OCI-LY1 (cell line): ENCODE results near the gene IGLL5.

Experiments
- EZH2 ChIP-seq: fragments of 200-600 bp; sonication (generic), shearing (Covaris generic); IDR thresholded peaks from 2 replicates; pipeline ENCODE4 v1.8.0; 2017; ENCODE audit warnings: borderline replicate concordance, mixed run types, mild to moderate bottlenecking, antibody characterized with exemption, low read length, moderate library complexity, mixed read lengths
- TF ChIP-seq, protein P1 (sequence below): fragments of 200-600 bp; sonication (generic), shearing (Covaris generic); IDR thresholded peaks from 2 replicates; pipeline ENCODE4 v1.5.1; 2017; ENCODE audit warnings: mild to moderate bottlenecking, antibody characterized with exemption, low read length, moderate library complexity, mixed read lengths

DNA sequence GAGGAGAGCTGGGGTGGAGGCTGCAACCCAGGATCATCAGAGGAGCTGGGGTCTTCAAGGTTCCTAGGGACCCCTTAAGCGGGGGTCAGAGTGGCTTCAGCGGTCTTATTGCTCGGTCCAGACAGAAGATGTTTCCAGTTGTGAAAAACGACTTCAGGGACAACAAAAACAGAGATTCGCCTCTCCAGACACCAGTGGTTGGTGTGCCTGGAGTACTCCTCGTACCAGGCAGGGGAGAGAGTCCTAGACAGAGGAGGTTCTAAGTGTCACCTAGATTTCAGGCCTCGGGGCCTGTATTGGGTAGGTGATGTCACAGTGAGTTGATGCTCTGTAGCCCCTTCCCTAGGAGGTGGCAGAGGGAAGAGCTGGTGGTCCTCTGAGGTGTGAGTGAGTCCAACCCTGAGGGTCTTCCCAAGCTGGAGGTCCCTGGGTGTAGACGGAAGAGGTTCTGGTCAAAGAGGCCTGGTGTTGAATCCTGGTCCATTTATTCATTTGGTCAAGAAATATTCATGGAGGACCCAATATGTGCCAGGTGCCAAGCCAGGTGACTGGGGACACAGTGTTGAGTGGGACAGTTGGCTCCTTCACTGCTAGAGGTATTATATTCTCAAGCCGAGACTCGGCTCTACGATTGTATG, 4.4 kb upstream of the IGLL5 start:
- no peak for TF ChIP-seq EZH2
- TF ChIP-seq, protein P1, sequence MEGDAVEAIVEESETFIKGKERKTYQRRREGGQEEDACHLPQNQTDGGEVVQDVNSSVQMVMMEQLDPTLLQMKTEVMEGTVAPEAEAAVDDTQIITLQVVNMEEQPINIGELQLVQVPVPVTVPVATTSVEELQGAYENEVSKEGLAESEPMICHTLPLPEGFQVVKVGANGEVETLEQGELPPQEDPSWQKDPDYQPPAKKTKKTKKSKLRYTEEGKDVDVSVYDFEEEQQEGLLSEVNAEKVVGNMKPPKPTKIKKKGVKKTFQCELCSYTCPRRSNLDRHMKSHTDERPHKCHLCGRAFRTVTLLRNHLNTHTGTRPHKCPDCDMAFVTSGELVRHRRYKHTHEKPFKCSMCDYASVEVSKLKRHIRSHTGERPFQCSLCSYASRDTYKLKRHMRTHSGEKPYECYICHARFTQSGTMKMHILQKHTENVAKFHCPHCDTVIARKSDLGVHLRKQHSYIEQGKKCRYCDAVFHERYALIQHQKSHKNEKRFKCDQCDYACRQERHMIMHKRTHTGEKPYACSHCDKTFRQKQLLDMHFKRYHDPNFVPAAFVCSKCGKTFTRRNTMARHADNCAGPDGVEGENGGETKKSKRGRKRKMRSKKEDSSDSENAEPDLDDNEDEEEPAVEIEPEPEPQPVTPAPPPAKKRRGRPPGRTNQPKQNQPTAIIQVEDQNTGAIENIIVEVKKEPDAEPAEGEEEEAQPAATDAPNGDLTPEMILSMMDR, result no peak
